ENCODE results near the gene SLC7A5. TPM values are rescaled to one million over a fixed set of nuclear protein-coding genes. Genes with fewer than 3 reads are reported as not detected.

The SLC7A5 gene
- total RNA-seq, 2 donors from 2014 or later = 374 to 588 TPM

- Mint-ChIP-seq H3K27ac (no peak overlapping the region), H3K27me3 (ENCODE audit: insufficient read depth) (no peaks in the 10 kb centered on the region), H3K4me1 (no peaks in the 10 kb centered on the region), H3K9me3 (no peaks in the 10 kb centered on the region), H3K36me3 (ENCODE audit: low read depth) (no peaks in the 10 kb centered on the region), H3K4me3 (no peak overlapping the region)
- DNase-seq = no peak
- no peaks in the 10 kb centered on the region for H3K27me3 ChIP-seq (ENCODE audit: control insufficient read depth, insufficient read depth, low read length, poor library complexity, severe bottlenecking)
- 92 to 95% methylated on average over 15 to 16 of the region's 16 CpGs for WGBS, 2 experiments (ENCODE audit: insufficient coverage in 1 of 2, insufficient read length in 1 of 2)
- H3K36me3 ChIP-seq (ENCODE audit: control insufficient read depth, insufficient read depth, low read length) = no peaks in the 10 kb centered on the region
- H3K9me3 ChIP-seq (ENCODE audit: control insufficient read depth, low read length) = no peaks in the 10 kb centered on the region
- H3K4me3 ChIP-seq (ENCODE audit: low read length) = no peak overlapping the region
- no peak overlapping the region for H3K9ac ChIP-seq (ENCODE audit: extremely low read depth, low read length, poor library complexity, severe bottlenecking)
- TF ChIP-seq, protein P1, sequence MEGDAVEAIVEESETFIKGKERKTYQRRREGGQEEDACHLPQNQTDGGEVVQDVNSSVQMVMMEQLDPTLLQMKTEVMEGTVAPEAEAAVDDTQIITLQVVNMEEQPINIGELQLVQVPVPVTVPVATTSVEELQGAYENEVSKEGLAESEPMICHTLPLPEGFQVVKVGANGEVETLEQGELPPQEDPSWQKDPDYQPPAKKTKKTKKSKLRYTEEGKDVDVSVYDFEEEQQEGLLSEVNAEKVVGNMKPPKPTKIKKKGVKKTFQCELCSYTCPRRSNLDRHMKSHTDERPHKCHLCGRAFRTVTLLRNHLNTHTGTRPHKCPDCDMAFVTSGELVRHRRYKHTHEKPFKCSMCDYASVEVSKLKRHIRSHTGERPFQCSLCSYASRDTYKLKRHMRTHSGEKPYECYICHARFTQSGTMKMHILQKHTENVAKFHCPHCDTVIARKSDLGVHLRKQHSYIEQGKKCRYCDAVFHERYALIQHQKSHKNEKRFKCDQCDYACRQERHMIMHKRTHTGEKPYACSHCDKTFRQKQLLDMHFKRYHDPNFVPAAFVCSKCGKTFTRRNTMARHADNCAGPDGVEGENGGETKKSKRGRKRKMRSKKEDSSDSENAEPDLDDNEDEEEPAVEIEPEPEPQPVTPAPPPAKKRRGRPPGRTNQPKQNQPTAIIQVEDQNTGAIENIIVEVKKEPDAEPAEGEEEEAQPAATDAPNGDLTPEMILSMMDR (conservative IDR thresholded peaks at IDR 0.05) = no peak
- no peak overlapping the region for H3K27ac ChIP-seq (ENCODE audit: low read depth, low read length)
- no peaks in the 10 kb centered on the region for H3K4me1 ChIP-seq (ENCODE audit: control insufficient read depth, insufficient read depth, low read length)
Measured at GRCh38 chr16:87801679-87802259, 67.5 kb downstream of the SLC7A5 start.

DNA sequence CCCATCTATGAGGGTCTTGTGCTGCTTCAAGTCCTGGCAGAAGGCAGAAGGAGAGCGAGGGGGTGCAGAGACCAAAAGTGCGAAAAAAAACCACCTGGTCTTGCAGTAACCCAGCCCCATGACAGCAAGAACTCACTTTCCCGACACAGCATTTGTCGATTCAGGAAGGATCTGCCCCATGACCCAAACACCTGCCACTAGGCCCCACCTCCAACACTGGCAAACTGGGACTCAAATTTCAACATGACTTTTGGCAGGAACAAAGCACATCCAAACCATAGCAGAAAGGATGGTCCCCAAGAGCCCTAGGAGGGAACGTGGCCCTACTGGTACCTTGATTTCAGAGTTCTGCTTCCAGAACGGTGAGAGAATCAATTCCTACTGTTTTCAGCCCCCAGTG is 68.8 kb downstream of the SLC7A5 start:
- Histone ChIP-seq H3K27me3 (ENCODE audit: control insufficient read depth, insufficient read depth, low read length, poor library complexity, severe bottlenecking) (no peaks in the 10 kb centered on the region), H3K36me3 (ENCODE audit: control insufficient read depth, insufficient read depth, low read length) (no peaks in the 10 kb centered on the region), H3K9me3 (ENCODE audit: control insufficient read depth, low read length) (no peaks in the 10 kb centered on the region), H3K9ac (ENCODE audit: extremely low read depth, low read length, poor library complexity, severe bottlenecking) (no peak overlapping the region), H3K27ac (ENCODE audit: low read depth, low read length) (no peak overlapping the region), H3K4me3 (ENCODE audit: low read length) (no peak overlapping the region), H3K4me1 (ENCODE audit: control insufficient read depth, insufficient read depth, low read length) (no peaks in the 10 kb centered on the region)
- no peaks in the 10 kb centered on the region for H3K4me1 Mint-ChIP-seq
- no peaks in the 10 kb centered on the region for H3K36me3 Mint-ChIP-seq (ENCODE audit: low read depth)
- 90 to 94% methylated on average over 5 to 6 of the region's 6 CpGs for WGBS, 2 experiments (ENCODE audit: insufficient coverage in 1 of 2, insufficient read length in 1 of 2)
- no peaks in the 10 kb centered on the region for H3K27me3 Mint-ChIP-seq (ENCODE audit: insufficient read depth)
- H3K27ac Mint-ChIP-seq = no peak overlapping the region
- H3K9me3 Mint-ChIP-seq = no peaks in the 10 kb centered on the region
- TF ChIP-seq, protein P1 (conservative IDR thresholded peaks at IDR 0.05) = no peak
- no peak overlapping the region for H3K4me3 Mint-ChIP-seq
- no peak for DNase-seq

DNA sequence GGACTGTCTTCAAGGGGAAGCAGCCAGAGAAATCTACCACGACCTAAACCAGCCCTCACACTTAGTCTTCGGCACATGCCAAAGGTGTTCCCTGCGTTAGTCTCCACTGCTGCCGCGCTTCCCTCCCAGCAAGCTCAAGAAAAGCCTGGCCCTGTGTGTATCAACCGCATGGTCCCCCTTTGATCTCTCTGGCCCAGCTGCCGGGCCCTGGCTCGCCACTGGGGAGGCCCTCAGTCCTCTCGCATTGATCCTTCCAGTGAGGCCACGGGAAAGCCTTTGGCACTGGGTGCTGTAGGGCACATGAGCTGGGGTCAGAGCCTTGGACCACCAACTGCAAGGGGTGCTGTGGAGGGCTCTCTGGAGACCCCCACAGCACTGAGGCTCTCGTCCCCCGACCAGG is 74.0 kb downstream of the SLC7A5 start:
- Mint-ChIP-seq H3K27me3 (ENCODE audit: insufficient read depth) (no peaks in the 10 kb centered on the region), H3K4me1 (no peaks in the 10 kb centered on the region), H3K4me3 (no peak overlapping the region), H3K27ac (no peak overlapping the region), H3K36me3 (ENCODE audit: low read depth) (no peaks in the 10 kb centered on the region), H3K9me3 (no peaks in the 10 kb centered on the region)
- no peak overlapping the region for H3K4me3 ChIP-seq (ENCODE audit: low read length)
- TF ChIP-seq, protein P1 (conservative IDR thresholded peaks at IDR 0.05) = no peak
- H3K4me1 ChIP-seq (ENCODE audit: control insufficient read depth, insufficient read depth, low read length) = no peaks in the 10 kb centered on the region
- no peak for DNase-seq
- WGBS, 2 experiments (ENCODE audit: insufficient coverage in 1 of 2, insufficient read length in 1 of 2) = 91 to 93% methylated on average over 7 to 12 of the region's 12 CpGs
- no peak overlapping the region for H3K27ac ChIP-seq (ENCODE audit: low read depth, low read length)
- no peaks in the 10 kb centered on the region for H3K27me3 ChIP-seq (ENCODE audit: control insufficient read depth, insufficient read depth, low read length, poor library complexity, severe bottlenecking)
- no peaks in the 10 kb centered on the region for H3K36me3 ChIP-seq (ENCODE audit: control insufficient read depth, insufficient read depth, low read length)
- no peak overlapping the region for H3K9ac ChIP-seq (ENCODE audit: extremely low read depth, low read length, poor library complexity, severe bottlenecking)
- H3K9me3 ChIP-seq (ENCODE audit: control insufficient read depth, low read length) = no peaks in the 10 kb centered on the region
